HepG2 (cell line): ENCODE measurements around the gene LGALS7B. TPM values are rescaled to one million over a fixed set of nuclear protein-coding genes. Genes with fewer than 3 reads are reported as not detected.

Source experiments
- HMG20A ChIP-seq: IDR thresholded peaks from 2 replicates; pipeline ENCODE4 v1.6.1; 2016; ENCODE audit warnings: borderline replicate concordance
- NFE2 ChIP-seq: sonication (generic); formaldehyde crosslinking; IDR thresholded peaks from 2 replicates; pipeline ENCODE4 v1.4.0; 2020; ENCODE audit warnings: missing genetic modification reagents
- SIN3A ChIP-seq: IDR thresholded peaks from 2 replicates; pipeline ENCODE4 v1.6.1; 2011; ENCODE audit warnings: low read depth, mild to moderate bottlenecking, control low read depth, low read length, borderline replicate concordance
- STAG1 ChIP-seq: sonication (generic); formaldehyde crosslinking; IDR thresholded peaks from 2 replicates; pipeline ENCODE4 v1.4.0; 2020; ENCODE audit warnings: missing genetic modification reagents
- TBP ChIP-seq: sonication (generic); formaldehyde crosslinking; IDR thresholded peaks from 2 replicates; pipeline ENCODE4 v1.5.0; 2020; ENCODE audit warnings: missing genetic modification reagents
- ZSCAN21 ChIP-seq: sonication (generic); formaldehyde crosslinking; IDR thresholded peaks from 2 replicates; pipeline ENCODE4 v1.8.0; 2022; ENCODE audit warnings: mild to moderate bottlenecking, missing genetic modification reagents, moderate library complexity, borderline replicate concordance
- polyA plus RNA-seq, 8 experiments: library from polyadenylated mRNA; depleted of rRNA in 3 of 8; stranded (reverse) in 7 of 8; unstranded in 1 of 8; fragments of >200 nt; fragmentation: Illumina TruSeq in 4 of 8; extraction: Trizol in 4 of 8; gene quantifications; 2 replicates each; pipeline versions ENCODE4 v1.2.1 to v1.2.3, GENCODE V29; 2011 to 2016; ENCODE audit warnings: low read depth in 4 of 8, missing spikeins in 1 of 8, mixed read lengths in 1 of 8; ENCODE audit not compliant: insufficient read depth in 1 of 8
- total RNA-seq, 5 experiments: library from RNA; depleted of rRNA; stranded (reverse); fragments of >200 nt; fragmentation: Illumina TruSeq; extraction: Trizol; gene quantifications; 2 replicates each; pipeline ENCODE4 v1.2.3, GENCODE V29; 2016; ENCODE audit warnings: low read depth in 1 of 5
- TF ChIP-seq, protein P1 (sequence below): sonication (generic); formaldehyde crosslinking; IDR thresholded peaks from 2 replicates; pipeline ENCODE4 v1.9.0; 2021; ENCODE audit warnings: mild to moderate bottlenecking, missing genetic modification reagents
- TF ChIP-seq, protein P2 (sequence below): sonication (generic); formaldehyde crosslinking; IDR thresholded peaks from 2 replicates; pipeline ENCODE4 v1.4.0; 2020; ENCODE audit warnings: mild to moderate bottlenecking, missing genetic modification reagents
- TF ChIP-seq, protein P3 (sequence below): sonication (generic); formaldehyde crosslinking; IDR thresholded peaks from one replicate; pipeline ENCODE4 v1.5.1; 2020; ENCODE audit warnings: mild to moderate bottlenecking, missing genetic modification reagents; ENCODE audit errors: not compliant biosample characterization
- TF ChIP-seq, protein P4 (sequence below): sonication (generic); formaldehyde crosslinking; IDR thresholded peaks from 2 replicates; pipeline ENCODE4 v1.4.0; 2020; ENCODE audit warnings: missing genetic modification reagents
- TF ChIP-seq, protein P5 (sequence below): sonication (generic); formaldehyde crosslinking; IDR thresholded peaks from 2 replicates; pipeline ENCODE4 v1.4.0; 2020; ENCODE audit warnings: mild to moderate bottlenecking, low read depth, missing genetic modification reagents

LGALS7B gene
- total and polyA plus RNA-seq, 2 of the 13 experiments (the other 11 are each of a cell fraction or from before 2014, with no cell fraction given): 1.7 to 2.1 TPM

DNA sequence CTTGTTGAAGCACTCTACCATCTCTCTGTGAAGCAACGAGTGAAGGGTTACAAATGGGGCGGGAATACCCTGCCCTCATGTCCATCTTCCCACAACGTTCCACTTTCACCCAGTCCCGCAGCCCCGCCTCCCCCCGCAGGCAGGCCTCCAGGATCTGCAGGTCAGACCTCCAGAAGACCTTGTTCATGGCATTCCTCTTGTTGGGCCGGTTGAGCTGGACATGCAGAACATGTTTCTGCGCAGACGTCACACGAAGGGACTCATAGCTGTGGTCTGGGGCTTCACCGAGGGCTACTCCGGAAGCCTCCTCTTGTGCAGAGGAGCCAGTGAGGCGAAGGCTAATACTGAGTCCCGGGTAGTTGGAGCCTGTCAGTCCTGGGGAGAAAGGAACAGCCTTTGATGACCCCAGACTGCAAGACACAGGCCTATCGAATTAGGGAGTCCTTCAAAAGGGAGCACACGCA lies 42.2 kb downstream of the LGALS7B start (continued):
- TF ChIP-seq, protein P1, sequence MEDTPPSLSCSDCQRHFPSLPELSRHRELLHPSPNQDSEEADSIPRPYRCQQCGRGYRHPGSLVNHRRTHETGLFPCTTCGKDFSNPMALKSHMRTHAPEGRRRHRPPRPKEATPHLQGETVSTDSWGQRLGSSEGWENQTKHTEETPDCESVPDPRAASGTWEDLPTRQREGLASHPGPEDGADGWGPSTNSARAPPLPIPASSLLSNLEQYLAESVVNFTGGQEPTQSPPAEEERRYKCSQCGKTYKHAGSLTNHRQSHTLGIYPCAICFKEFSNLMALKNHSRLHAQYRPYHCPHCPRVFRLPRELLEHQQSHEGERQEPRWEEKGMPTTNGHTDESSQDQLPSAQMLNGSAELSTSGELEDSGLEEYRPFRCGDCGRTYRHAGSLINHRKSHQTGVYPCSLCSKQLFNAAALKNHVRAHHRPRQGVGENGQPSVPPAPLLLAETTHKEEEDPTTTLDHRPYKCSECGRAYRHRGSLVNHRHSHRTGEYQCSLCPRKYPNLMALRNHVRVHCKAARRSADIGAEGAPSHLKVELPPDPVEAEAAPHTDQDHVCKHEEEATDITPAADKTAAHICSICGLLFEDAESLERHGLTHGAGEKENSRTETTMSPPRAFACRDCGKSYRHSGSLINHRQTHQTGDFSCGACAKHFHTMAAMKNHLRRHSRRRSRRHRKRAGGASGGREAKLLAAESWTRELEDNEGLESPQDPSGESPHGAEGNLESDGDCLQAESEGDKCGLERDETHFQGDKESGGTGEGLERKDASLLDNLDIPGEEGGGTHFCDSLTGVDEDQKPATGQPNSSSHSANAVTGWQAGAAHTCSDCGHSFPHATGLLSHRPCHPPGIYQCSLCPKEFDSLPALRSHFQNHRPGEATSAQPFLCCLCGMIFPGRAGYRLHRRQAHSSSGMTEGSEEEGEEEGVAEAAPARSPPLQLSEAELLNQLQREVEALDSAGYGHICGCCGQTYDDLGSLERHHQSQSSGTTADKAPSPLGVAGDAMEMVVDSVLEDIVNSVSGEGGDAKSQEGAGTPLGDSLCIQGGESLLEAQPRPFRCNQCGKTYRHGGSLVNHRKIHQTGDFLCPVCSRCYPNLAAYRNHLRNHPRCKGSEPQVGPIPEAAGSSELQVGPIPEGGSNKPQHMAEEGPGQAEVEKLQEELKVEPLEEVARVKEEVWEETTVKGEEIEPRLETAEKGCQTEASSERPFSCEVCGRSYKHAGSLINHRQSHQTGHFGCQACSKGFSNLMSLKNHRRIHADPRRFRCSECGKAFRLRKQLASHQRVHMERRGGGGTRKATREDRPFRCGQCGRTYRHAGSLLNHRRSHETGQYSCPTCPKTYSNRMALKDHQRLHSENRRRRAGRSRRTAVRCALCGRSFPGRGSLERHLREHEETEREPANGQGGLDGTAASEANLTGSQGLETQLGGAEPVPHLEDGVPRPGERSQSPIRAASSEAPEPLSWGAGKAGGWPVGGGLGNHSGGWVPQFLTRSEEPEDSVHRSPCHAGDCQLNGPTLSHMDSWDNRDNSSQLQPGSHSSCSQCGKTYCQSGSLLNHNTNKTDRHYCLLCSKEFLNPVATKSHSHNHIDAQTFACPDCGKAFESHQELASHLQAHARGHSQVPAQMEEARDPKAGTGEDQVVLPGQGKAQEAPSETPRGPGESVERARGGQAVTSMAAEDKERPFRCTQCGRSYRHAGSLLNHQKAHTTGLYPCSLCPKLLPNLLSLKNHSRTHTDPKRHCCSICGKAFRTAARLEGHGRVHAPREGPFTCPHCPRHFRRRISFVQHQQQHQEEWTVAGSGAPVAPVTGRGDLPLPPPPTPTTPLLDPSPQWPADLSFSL (CRISPR knock-in tag): no peak
- TF ChIP-seq SIN3A (no peak; the same call in 1 of the 2 replicates), NFE2 (CRISPR knock-in tag) (0 out of 2 replicates have a peak, but pooled peaks have one; percentile 2), ZSCAN21 (CRISPR knock-in tag) (no peak), HMG20A (no peak), STAG1 (CRISPR knock-in tag) (peak; percentile 26; the same call in 1 of the 2 replicates), TBP (CRISPR knock-in tag) (no peak)
- TF ChIP-seq, protein P2, sequence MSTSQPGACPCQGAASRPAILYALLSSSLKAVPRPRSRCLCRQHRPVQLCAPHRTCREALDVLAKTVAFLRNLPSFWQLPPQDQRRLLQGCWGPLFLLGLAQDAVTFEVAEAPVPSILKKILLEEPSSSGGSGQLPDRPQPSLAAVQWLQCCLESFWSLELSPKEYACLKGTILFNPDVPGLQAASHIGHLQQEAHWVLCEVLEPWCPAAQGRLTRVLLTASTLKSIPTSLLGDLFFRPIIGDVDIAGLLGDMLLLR (CRISPR knock-in tag): 0 out of 2 replicates have a peak, but pooled peaks have one; percentile 17
- TF ChIP-seq, protein P3, sequence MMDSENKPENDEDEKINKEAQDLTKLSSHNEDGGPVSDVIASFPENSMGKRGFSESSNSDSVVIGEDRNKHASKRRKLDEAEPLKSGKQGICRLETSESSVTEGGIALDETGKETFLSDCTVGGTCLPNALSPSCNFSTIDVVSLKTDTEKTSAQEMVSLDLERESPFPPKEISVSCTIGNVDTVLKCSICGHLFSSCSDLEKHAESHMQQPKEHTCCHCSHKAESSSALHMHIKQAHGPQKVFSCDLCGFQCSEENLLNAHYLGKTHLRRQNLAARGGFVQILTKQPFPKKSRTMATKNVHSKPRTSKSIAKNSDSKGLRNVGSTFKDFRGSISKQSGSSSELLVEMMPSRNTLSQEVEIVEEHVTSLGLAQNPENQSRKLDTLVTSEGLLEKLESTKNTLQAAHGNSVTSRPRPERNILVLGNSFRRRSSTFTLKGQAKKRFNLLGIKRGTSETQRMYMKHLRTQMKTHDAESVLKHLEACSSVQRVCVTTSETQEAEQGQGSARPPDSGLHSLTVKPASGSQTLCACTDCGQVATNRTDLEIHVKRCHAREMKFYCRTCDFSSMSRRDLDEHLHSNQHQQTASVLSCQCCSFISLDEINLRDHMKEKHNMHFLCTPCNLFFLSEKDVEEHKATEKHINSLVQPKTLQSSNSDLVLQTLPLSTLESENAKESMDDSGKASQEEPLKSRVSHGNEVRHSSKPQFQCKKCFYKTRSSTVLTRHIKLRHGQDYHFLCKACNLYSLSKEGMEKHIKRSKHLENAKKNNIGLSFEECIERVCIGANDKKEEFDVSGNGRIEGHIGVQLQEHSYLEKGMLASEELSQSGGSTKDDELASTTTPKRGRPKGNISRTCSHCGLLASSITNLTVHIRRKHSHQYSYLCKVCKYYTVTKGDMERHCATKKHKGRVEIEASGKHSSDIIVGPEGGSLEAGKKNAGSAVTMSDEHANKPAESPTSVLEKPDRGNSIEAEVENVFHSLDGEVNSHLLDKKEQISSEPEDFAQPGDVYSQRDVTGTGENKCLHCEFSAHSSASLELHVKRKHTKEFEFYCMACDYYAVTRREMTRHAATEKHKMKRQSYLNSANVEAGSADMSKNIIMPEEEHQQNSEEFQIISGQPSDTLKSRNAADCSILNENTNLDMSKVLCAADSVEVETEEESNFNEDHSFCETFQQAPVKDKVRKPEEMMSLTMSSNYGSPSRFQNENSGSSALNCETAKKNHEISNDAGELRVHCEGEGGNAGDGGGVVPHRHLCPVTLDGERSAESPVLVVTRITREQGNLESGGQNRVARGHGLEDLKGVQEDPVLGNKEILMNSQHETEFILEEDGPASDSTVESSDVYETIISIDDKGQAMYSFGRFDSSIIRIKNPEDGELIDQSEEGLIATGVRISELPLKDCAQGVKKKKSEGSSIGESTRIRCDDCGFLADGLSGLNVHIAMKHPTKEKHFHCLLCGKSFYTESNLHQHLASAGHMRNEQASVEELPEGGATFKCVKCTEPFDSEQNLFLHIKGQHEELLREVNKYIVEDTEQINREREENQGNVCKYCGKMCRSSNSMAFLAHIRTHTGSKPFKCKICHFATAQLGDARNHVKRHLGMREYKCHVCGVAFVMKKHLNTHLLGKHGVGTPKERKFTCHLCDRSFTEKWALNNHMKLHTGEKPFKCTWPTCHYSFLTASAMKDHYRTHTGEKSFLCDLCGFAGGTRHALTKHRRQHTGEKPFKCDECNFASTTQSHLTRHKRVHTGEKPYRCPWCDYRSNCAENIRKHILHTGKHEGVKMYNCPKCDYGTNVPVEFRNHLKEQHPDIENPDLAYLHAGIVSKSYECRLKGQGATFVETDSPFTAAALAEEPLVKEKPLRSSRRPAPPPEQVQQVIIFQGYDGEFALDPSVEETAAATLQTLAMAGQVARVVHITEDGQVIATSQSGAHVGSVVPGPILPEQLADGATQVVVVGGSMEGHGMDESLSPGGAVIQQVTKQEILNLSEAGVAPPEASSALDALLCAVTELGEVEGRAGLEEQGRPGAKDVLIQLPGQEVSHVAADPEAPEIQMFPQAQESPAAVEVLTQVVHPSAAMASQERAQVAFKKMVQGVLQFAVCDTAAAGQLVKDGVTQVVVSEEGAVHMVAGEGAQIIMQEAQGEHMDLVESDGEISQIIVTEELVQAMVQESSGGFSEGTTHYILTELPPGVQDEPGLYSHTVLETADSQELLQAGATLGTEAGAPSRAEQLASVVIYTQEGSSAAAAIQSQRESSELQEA (CRISPR knock-in tag): peak; percentile 31
- TF ChIP-seq, protein P4, sequence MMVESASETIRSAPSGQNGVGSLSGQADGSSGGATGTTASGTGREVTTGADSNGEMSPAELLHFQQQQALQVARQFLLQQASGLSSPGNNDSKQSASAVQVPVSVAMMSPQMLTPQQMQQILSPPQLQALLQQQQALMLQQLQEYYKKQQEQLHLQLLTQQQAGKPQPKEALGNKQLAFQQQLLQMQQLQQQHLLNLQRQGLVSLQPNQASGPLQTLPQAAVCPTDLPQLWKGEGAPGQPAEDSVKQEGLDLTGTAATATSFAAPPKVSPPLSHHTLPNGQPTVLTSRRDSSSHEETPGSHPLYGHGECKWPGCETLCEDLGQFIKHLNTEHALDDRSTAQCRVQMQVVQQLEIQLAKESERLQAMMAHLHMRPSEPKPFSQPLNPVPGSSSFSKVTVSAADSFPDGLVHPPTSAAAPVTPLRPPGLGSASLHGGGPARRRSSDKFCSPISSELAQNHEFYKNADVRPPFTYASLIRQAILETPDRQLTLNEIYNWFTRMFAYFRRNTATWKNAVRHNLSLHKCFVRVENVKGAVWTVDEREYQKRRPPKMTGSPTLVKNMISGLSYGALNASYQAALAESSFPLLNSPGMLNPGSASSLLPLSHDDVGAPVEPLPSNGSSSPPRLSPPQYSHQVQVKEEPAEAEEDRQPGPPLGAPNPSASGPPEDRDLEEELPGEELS: peak; percentile 11; the same call in 1 of the 2 replicates
- TF ChIP-seq, protein P5, sequence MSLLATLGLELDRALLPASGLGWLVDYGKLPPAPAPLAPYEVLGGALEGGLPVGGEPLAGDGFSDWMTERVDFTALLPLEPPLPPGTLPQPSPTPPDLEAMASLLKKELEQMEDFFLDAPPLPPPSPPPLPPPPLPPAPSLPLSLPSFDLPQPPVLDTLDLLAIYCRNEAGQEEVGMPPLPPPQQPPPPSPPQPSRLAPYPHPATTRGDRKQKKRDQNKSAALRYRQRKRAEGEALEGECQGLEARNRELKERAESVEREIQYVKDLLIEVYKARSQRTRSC (CRISPR knock-in tag): no peak
